NK-92 (cell line): ENCODE results near the gene DSCAML1.

ENCODE experiments used
- DNase-seq: peaks from one replicate; lab custom pipeline; 2025; ENCODE audit not compliant: unreplicated experiment; lab: John Stamatoyannopoulos, UW

The DSCAML1 gene

DNA sequence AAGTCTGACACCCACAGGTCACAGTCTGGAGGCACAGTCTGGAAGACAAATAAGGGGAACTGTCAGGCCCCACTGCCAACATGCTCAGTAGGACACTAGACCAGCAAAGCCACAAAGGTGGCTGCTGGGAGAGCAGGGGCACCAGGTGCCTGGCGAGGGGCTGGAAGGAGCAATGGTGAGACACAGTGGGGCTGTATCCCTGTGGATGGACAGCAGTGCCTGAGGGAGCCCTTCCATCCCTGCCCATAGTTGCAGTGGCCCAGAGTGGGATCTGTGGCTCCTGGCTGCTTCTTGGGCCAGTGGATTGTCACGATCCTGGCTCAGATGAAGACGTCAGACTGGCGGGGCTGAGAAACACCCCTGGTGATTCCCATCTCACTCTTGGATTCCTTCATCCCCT, 154.6 kb downstream of the DSCAML1 start:
- no peak for DNase-seq

DNA sequence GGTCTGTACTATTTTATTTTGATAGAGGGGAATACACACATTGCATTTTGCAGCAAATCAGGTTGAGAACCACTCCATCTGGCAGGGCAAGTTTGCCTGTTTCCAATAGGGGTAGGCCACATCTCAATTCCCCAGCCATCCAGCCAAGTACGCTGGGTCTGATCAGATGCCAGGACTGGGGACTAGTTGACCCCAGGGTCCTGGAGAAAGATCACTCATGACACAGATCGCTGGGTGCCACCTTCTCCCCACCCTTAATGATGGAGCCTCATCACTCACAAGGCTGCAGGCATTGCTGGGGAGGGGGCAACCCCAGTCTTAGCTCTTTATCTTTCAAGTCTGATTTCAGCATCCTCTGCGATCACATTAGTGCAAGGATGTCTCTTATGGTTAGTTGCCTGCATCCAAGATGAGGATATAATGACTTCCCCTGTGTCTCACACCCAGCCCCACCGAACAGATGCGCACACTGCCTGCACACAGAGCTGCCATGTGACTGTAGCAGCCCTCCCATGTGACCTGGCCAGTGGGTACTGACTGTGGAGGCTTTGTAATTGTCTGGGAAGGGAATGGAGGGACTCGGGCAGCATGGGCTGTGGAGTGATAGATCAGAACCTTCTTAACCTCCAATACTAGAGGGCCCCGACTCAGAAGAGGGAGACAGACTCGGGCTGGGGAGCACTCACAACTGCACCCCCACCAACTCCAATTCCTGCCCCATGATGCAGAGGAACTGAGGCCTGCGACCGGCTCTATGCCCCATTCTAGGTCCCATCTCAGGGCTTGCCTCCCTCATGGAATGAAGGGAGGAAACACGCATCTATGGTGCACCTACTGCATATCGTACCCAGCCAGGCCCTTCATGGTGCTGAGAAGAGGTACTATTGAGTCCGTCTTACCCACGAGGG, 155.8 kb downstream of the DSCAML1 start:
- no peak for DNase-seq

DNA sequence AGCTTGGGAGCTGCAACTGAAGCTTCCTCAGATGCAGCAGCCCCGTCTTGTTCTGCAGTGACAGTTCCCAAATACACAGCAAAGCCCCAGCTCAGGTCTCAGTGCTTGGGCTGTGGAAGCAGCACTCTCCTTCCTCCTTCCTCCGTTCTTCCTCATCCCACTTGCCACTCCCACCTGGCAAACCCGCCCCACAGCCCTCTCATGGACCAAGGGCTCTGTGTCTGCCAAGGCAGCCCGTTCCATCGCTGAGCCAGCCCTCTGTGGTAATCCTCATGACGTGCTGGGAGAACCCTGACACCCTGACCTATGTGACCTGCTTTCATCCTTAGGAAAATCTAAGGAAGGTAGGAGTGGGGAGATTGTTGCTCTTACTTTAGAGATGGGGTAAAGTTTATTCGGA, 157.0 kb downstream of the DSCAML1 start:
- DNase-seq: no peak

DNA sequence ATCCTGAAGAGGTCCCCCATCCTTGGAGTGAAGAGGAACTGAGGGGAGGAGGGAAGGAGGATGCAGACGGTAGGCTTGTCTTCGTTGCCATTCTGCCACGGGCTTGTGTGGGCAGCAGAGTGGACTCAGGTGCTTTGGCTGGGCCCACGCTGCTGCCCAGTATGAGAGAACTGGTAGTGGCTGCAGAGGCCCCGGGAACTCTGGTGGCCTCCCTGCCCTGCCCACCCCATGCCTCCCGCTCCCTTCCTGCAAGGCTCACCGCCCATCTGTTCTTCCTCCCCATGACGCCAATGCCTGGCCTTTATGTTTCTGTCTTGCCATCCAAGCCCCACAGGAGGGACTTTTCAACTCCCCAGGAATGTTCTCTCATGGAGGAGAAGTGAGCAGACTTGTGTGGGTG, 157.4 kb downstream of the DSCAML1 start:
- DNase-seq: no peak

DNA sequence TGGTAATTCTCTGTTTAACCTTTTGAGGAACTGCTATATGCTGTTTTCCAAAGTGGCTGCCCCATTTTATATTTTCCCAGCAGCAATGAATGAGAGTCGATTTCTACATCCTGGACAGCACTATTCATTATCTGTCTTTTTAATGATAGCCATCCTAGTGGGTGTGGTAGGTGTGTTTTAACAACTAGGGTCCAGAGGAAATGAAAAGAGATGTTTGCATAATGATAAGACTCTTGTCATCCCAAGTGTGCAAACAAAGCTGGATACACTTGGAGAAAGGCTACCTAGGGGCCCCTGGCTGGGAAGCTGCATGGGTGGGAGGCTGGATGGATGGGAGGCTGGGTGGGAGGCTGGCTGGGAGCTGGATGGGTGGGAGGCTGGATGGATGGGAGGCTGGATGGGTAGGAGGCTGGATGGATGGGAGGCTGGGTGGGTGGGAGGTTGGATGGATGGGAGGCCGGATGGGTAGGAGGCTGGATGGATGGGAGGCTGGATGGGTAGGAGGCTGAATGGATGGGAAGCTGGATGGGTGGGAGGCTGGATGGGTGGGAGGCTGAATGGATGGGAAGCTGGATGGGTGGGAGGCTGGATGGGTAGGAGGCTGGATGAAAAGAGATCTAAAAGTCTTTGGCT, 158.0 kb downstream of the DSCAML1 start:
- DNase-seq: no peak

DNA sequence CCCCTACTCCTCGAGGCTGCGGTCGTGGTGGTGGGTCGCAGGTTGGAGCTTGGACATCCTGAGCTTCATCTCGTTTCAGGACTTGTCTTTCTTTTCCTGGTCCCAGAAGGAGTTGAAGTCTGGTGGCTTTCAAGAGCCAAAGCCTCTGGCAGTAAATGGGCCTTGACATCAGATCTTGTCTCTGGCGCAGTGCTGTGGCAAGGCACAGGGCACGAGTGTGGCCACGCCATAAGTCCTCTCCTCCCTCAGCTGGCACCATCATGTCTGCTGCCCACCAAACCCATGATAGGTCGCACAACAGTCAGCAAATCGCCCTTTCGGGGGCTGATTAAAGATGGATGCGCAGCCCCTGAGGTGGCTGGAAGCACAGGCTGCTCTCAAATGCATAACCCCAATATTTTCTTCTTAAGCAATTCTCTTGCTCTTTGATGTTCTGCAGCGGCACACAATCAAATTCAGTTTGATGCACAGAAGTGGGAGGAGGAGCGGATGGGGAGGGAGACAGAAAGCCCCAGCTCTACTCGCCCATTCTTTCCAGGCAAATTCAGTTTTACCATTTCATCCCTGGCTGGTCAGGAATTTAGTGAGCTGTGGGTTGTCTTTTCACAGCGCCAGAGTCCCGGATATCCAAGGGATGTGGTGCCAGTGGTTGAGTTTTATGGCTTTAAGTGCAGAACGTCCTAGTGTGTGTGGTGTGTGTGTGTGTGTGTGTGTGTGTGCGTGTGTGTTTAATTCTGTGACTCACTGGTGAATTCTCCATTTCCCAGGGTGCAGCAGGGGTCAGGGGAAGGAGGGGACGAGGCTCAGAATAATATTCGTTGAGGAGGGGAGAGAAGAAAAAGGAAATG, 162.0 kb downstream of the DSCAML1 start:
- DNase-seq: no peak

DNA sequence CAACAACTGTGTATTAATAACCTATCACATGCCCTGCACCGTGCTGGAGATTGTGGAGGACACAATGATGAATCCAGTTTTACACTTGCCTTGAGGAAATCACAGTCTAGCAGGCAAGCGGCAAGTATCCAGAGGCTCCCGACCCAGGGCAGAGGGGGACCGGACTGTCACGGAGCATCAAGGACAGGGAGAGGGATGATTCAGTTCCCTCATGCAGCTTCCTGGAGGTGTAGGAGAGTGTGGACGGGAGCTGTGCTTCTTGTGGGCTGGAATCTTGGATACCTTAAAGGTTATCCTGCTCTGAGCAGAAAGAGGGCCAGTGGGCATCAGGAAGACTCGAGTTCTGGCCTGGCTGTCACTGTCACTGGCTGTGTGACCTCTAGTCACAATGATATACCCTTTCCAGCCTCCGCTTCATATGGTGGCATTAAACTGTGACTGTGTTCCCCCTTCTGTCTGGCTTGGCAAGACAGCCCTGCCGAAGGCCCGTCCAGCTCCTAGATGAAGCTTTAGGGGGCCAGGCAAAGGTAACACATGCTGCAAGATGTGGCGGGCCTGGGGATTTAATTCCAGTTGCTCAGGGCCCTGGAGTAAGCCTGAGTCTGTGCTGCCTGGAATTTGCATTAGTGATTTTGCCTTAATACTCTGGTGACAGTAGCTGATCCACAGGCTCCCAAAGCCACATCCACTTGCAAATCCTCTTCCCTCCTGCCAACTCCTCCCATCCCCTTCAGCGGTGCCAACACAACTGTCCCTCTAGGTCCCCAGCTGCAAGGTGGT, 162.8 kb downstream of the DSCAML1 start:
- no peak for DNase-seq

DNA sequence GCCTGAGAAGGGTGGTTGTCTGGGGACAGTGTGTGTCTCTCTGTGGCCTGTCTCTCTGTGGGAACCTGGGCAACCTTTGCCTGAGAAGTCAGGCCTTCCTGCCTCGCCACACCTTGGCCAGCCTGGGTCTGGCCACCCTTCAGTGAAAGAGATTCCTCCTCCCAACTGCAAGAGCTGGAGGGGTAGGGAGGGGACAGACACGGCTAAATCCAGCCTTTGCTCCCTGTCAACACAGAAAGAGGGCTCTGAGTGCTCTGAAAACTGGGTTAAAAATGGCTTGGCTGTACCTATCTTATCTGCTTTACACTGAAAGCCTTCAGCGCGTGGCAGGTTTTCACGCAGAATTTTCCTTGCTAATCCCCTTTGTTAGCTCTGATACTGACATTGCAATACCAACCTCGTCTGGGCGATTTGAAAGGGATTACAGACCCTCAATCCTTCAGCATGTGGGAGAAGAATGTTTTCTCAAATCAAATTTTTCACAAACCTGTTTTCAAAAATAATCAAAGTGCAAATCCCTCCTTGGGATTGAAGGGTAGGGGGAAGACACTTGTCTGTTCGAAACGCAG, 163.7 kb downstream of the DSCAML1 start:
- DNase-seq: no peak

DNA sequence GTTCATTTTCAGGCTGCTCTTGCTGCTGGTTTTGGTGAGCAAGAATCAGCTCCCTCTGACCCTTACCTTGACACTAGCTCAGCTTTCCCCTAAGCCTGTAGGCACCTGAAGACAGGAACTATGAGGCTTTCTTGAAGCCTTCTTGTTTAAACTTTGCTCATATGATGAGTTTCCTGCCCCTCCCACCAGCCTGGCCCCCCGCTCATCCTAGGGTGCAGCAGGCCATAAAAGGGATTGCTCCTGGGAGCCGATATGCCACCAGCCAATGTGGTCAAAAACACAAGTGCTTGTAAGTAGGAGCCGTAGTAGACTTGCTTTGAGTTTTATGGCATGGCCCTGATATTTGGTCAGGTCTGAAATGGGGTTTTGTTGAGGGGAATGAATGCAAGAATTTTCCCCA, 164.7 kb downstream of the DSCAML1 start:
- no peak for DNase-seq

DNA sequence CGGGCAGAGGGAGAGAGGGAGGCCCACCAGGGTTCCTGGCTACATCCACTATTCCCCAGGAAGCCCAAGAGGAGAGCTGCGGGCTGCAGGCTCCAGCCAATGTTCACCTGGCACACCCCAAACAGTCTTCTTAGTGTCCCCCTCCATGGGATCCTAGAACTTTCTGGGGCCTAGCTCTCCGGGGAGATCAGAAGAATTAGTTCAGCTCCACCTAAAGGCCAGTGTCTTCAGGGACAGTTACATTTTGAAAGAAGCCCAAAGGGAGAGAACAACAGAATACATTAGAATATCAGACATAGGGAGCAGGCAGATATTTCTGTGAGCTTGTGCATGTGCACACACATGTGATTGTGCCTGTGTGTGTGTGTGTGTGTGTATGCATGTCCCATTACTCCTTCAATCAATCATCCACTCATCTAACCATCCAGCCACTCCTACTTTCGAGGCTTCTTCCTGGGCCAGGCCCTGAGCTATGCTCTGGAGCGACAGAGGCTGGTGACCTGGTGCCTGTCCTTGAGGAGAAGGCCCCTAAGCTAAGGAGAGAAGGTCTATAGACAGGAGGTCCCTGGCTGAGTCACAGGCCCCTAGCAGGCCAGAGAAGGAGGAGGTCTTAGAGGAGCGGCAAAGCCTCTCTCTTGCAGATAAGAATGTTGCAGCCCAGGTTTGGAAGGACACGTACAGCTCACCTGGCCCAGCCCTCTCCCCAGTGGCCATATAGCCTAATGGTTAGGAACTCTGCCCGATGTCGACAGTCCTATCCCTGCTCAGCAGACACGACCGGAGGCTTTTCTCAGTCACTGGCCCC, 165.5 kb downstream of the DSCAML1 start:
- DNase-seq: no peak

DNA sequence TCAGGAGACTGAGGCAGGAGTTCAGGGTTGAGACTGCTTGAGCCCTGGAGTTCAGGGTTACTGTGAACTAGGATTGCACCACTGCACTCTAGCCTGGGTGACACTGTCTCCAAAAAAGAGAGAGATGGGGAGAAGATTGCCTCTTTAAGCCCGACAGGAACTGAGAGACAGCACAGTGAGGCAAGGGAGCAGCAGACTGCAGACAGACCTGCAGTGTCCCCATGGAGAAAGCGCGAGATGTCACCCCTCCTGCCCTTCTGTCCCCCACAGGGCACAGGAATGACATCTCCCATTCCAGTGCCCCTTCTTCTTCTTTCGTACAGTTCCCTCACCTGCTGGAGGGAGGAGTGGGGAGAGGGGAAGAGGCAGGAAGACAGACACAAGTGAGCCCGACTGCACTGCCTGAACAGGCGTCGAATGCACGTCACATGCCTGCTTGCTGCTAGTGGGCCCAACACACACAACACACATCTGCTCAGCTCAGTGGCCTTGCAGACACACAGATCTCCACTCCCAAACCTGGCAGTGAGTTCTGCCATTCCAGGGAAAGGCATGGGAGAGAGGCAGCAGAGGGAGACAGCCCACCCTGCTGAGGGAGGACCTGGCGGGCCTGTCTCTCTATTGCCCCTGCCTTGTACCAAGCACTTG, 167.0 kb downstream of the DSCAML1 start:
- DNase-seq: no peak

DNA sequence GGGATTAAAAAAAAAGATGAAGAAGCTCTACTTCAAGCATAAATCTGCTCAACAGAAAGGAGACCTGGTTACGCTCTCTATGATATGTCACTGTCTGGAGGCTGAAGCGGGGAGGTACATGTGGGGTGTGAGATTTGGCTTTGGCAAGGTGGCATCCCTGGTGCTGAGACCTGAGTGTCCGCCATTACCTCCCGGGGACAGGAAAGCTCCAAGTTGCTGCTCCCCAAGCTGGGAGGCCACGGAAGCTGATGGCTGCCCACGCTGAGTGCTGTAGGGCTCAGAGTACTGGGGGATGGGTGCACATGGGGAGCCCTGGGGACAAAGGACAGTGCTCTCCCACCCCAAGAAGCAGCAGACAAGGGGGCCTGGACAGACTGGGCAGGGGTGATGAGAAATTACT, 167.9 kb downstream of the DSCAML1 start:
- DNase-seq: no peak

DNA sequence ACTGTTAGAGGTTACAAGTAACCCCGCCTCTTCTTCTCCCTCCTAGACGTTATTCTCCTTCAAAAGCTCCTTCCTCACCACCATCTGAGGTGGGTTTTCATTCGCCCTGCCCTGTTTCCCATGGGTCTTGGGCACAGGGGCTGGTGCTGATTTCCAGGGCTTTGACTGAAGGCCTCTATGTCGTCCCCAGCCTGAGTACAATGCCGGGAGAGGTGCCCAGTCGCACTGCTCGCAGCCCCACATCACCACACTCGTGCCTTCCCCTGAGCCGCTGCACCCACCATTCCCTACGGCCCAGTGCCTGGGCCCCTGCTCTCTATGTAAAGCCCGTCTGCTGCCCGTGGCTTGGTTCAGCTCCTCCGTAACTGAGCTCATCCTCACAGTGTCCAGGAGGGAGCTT, 169.8 kb downstream of the DSCAML1 start:
- DNase-seq: no peak

DNA sequence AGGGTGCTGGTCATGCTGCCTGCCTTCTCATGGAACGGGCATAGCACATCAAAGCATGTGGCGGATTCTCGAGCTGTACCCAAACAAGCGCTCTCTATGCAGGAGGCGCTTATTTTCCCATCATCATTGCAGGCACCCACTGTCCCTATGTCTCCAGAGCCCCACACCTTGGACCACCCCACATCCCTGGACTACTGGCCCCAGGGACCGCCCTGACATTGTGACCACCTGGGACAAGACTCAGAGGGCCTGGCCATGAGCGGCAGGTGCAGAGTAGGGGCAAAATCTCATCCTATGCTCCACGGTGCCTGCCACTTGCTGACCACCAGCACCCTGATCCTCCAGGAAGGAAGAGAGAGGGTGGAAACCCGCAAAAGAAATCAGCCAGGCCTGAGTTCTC, 170.4 kb downstream of the DSCAML1 start:
- DNase-seq: no peak

DNA sequence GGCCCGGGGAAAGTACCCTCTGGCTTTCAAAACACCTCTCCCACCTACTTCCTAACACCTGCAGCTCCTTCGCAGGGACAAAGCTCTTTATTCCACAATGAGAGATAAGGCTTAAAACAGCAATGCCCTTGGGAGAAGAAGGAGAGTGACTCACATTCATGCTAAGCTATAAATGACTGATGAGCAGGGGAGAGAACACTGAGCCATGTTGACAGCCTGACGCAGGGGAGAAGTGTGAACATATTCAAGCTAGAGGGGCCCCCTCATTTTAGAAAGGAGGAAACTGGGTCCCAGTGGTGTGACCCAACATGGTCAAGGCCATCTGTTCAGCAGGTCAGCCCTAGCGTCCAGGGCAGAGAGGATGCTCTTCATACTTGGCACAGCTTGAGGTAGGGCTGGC, 171.8 kb downstream of the DSCAML1 start:
- no peak for DNase-seq

DNA sequence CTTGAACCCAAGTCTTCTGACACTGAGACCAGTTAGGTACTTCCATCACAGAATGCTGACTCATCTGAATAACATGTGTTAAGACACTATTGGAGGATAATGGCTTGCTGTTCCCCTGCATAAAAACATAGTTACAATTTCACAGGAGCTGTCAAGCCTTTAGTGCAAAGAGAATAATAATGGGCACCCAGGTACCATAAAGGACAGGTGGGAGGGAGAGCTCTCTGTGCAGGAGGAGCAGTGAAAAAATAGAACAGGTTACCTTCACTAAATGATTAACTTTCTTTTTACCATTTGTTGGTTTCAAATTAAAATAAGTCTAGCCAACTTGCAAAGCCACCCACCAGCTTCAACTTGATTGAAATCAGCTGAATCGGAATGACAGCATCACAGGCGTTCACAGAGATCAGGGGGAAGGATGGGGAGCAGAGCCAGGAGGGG, 173.2 kb downstream of the DSCAML1 start:
- no peak for DNase-seq

DNA sequence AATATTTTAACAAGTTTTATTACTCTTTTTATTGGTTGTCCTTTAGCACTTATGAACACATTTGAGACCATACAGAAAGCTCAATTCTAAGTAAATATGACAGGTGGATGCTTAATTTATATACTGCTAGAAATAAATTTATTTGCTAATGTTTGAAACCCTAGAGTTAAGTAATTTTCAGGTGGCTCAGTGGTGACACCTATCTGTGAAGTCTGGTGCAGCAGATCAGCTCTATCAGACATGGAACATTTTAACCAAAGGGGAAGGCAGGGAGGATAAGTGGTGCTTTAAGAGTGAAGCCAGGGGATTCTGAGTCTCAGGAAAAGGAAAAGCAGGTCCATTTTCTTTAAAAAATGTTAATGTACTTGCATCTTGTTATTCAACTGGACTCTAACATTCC, 175.8 kb downstream of the DSCAML1 start:
- DNase-seq: no peak

DNA sequence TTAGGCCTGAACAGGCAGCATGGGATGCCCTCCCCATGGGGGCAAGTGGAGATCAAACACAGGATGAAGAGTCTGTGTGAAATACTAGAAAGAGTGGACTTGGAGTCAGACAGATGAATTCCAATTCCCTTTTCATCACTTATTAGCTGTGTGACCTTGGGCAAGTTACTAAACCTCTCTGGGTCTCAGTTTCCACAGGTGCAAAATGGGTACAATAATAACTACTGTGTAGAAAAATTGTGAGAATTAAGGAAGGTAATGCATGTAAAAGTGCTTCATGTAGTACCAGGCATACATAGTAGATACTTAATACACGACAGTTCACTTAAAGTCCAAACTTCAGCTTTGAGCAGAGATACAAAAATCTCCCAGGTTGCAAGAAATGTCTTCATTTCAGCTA, 176.4 kb downstream of the DSCAML1 start:
- no peak for DNase-seq

DNA sequence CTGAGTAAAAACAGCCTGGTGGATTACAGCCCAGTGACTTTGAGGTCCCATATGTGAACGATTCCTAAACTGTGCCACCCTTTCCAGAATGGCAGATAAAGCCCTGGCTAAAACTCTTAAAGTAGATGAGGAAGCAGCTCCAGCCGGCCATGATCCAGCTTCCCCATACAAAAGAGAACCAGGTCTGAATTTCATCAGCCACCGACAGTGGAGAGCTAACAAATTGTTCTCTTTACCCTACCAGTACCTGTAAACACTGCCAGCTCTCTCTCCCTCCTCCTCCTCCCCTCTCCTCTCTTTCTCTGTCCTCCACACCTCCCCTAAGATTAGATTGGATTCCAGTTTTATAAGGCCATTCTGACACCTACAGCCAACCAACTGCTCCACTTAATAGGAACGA, 176.9 kb downstream of the DSCAML1 start:
- DNase-seq: no peak
